GM18499 (cell line): ENCODE measurements around the gene ANXA3.
"Not testable (repeated sequence)": the region's sequence is repeated elsewhere in the genome, so short reads cannot be mapped to it uniquely, and the experiment has no call there.

Experiments
- ATAC-seq: cut with Tn5 transposase; IDR thresholded peaks from one replicate; pipeline ENCODE4 v1.9.1; 2021; ENCODE audit warnings: moderate number of reproducible peaks; ENCODE audit not compliant: insufficient read depth, unreplicated experiment

Gene ANXA3

GRCh38 chr4:78551420-78552351, at the start of gene ANXA3:
Gene ANXA3, plus strand, starts transcription at chr4:78551770. Its CDS starts 2,704 bp downstream, at chr4:78554474.
- ATAC-seq: no peak

GRCh38 chr4:78506260-78506659, 45.3 kb upstream of the ANXA3 start:
- ATAC-seq: not testable (repeated sequence)

- ATAC-seq: no peak
Measured at GRCh38 chr4:78509043-78509442, 42.5 kb upstream of the ANXA3 start.

GRCh38 chr4:78510108-78510507, 41.5 kb upstream of the ANXA3 start:
- no peak for ATAC-seq

GRCh38 chr4:78510681-78511080, 40.9 kb upstream of the ANXA3 start:
- ATAC-seq: no peak

- no peak for ATAC-seq
Measured at GRCh38 chr4:78512357-78512920, 39.1 kb upstream of the ANXA3 start.

GRCh38 chr4:78513411-78513975, 38.1 kb upstream of the ANXA3 start:
- ATAC-seq: no peak

- ATAC-seq: no peak
Measured at GRCh38 chr4:78517050-78517652, 34.4 kb upstream of the ANXA3 start.

- no peak for ATAC-seq
Measured at GRCh38 chr4:78518561-78518960, 33.0 kb upstream of the ANXA3 start.

- no peak for ATAC-seq
Measured at GRCh38 chr4:78519962-78520361, 31.6 kb upstream of the ANXA3 start.

GRCh38 chr4:78520808-78521226, 30.8 kb upstream of the ANXA3 start:
- no peak for ATAC-seq

GRCh38 chr4:78524009-78524408, 27.6 kb upstream of the ANXA3 start:
- ATAC-seq: no peak

- ATAC-seq: no peak
Measured at GRCh38 chr4:78525559-78525958, 26.0 kb upstream of the ANXA3 start.

GRCh38 chr4:78527103-78527502, 24.5 kb upstream of the ANXA3 start:
- ATAC-seq: no peak

GRCh38 chr4:78527555-78527954, 24.0 kb upstream of the ANXA3 start:
- ATAC-seq: no peak

GRCh38 chr4:78528327-78528726, 23.2 kb upstream of the ANXA3 start:
- ATAC-seq: no peak

- ATAC-seq: no peak
Measured at GRCh38 chr4:78529569-78530209, 21.9 kb upstream of the ANXA3 start.

- no peak for ATAC-seq
Measured at GRCh38 chr4:78532046-78532445, 19.5 kb upstream of the ANXA3 start.

- ATAC-seq: no peak
Measured at GRCh38 chr4:78533854-78534253, 17.7 kb upstream of the ANXA3 start.

GRCh38 chr4:78534286-78534955, 17.1 kb upstream of the ANXA3 start:
- no peak for ATAC-seq
